GM10847 (cell line): Measurements from ENCODE around the gene KIAA1755.

Source experiments
- POLR2A ChIP-seq: IDR thresholded peaks from 2 replicates; pipeline ENCODE4 v1.6.1; 2011; ENCODE audit not compliant: insufficient read length; ENCODE audit errors: extremely low read depth

The KIAA1755 gene

DNA sequence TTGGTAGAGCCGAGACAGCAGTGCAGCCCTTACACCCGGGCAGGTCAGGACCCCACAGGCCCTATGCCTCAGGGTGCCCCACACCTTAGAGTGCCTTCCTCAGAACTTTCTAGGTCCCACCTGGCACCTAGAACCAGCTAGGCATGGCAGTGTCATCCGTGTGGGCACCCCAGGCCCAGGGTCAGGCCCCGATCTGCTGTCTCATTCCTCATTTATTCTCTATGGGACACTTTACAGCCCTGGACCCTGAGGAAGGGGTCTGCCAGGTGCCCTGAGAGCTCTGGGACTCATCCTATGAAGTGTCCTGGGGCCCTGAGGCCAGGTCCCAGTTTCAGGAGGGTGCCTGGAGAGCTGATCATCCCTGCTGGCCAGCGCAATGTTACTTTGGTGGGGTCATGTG lies 35.3 kb upstream of the KIAA1755 start:
- no peak for TF ChIP-seq POLR2A

DNA sequence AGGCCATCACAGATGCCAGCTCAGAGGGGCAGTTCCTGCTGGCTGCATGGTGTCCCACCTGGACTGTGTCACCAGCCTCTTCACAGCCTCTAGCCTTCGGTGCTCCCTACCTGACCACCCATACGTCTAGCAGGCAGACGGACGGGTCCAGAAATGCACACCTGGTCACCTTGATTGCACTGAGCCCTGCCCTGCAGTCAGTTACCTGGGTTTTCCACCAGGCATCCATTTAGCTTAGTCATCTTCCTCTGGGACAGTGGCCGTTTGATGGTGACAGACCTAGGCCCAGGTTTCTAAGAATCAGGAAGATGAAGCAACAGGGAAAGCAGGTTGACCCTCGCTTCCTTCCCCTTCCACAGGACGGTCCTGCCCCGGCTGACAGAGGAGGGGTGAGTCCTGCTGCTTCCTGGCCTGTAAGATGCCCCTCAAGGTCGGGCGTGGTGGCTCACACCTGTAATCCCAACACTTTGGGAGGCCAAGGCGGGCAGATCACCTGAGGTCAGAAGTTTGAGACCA lies 33.6 kb upstream of the KIAA1755 start:
- no peak for TF ChIP-seq POLR2A

DNA sequence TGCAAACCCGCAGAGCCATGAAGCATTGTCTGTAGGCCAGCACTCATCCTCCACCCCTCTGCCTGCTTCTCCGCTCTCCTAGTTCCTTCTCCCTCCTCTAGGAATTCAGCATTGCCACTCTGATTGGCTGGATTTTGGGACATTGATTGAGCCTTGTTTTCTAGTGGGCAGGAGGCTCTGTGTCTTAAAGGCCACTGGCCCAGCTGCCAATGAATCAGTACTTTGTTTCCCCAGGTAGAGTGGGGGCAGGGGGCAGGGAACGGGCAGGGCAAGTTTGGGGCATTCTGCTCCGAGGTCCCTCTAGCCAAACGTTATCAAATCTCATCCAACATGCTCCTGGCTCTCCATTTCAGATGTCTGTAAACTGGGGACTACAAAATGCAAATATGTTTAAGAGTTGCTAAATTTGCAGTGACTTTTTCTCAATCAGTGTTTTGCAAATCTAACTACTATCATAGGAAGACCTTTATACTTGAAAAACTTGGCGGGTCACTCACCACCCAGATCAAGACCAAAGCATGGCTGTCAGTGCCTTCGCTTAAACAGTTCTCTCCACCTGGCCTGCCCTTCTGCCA lies 33.0 kb upstream of the KIAA1755 start:
- TF ChIP-seq POLR2A, result no peak

DNA sequence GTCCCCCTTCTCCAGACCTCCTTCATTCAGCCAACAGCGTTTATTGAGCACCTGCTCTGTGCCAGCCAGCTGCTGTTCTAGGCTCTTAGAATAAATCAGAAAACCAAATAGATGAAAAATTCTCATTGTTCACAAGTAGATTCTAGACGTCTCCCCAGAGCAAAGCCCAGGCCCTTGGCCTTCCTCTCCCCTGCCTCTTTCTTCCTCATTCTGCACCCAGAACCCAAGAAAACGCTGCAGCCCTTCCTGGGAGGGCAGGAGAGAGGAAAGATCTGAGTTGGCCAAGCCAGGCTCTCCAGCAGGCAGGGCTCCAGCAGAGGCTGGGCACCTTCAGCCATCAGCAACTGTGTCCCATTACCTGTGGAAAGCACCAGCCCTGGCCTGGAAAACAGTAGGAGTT lies 31.4 kb upstream of the KIAA1755 start:
- TF ChIP-seq POLR2A, result no peak

DNA sequence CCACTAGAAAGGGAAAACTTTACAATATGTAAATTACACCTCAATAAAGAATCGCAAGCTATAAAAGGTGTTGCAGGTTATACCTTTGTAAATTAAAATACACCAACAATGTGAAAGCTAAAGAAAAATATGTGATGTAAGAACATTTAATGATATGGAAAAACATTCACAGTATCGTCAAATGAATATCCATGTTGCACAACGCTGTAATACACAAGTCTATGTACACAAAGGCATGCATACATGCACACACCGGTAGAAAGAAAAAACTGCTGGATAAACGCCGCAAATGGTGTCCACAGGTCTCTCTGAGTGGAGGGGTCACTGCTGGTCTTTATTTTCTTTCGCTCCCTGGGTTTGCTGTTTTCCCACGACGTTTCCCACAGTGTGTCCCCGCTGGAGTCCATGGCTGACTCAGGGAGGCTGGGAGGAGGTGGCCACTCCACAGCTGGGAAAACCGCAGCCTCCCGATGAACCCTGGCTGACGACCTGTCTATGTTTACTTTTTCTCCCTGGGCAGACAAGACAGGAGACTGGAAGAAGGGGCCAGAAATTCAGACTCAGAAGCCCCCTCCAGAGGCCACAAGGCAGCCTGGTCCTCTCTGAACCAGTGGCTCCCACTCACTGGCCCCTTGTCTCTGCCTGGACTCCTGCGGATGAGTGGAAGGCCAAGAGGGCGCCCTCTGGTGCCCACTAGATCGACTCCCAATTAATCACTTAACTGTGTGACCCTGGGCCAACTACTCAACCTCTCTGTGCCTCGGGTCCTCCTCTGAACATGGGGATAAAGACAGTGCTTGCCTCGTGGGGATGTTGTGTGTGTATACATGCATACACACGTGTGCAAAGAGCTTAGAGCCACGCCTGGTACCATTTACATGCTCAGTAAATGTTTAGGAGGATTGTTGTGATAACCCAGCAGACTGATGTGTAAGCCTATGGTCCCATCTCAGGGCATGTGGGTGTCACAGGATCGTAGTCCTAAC lies 30.6 kb upstream of the KIAA1755 start:
- no peak for TF ChIP-seq POLR2A

DNA sequence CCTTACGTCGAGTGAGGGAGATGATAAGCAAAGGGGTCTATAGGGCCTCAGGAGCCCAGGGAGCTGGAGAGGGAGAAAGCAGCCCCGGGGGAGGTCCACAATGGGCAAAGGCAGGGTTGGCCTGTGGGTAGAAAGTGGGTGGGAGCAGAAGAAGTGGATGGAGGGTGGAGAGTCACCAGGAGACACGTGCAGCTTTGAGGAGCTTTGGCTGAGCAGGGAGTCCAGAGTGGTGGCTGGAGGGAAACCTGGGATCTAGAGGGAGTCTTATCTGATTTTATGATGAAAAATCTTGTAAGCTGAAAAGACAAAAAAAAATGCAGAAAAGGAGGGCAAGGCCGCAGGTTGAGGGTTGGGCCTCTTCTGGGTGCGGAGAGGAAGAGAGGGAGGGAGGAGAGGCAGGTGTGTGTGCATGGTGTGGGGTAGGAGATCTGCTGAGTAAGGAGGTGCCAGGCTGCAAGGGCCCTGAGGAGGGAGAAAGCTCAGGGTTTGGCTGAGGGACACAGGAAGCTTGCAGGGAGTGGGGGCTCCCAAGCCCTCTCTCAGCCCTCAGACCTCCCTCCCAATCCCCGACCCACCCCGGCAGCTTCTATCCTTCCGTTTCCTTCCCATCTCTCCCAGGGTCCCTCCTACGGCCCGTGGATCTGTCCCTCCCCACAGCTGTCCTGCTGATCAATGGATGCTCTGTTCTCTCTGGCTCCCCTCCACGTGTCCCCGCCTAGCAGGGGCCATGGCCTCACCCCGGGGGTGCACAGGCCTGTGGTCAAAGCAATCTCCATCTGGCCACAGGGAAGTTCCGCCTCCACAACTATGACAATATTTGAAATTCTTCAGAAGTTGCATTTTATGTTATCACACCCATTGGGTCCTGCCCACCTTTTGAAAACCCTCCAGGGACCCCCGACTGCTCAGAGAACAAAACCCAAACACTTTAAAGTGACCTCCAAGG lies 26.3 kb upstream of the KIAA1755 start:
- no peak for TF ChIP-seq POLR2A

DNA sequence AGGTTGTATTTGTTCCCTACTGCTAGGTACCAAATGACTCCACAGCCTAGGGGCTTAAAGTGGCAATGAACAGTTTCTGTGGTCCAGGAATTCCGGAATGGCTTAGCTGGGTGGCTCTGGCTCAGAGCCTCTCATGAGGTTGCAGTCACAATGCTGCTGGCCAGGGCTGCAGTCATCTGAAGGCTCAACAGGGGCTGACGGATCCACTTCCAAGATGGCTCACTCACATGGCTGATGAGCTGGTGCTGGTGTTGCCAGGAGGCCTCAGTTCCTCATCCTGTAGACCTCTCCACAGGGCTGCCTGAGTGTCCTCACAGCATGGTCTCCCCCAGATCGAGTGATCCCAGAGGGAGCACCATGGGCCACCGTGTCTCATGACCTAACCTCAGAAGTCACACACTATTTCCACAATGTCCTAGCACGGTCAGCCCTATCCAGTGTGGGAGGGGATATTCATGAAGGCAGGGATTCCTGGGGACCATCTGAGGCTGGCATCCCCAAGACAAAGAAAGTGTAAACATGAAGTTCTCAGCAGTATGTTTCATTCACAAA lies 24.4 kb upstream of the KIAA1755 start:
- no peak for TF ChIP-seq POLR2A

DNA sequence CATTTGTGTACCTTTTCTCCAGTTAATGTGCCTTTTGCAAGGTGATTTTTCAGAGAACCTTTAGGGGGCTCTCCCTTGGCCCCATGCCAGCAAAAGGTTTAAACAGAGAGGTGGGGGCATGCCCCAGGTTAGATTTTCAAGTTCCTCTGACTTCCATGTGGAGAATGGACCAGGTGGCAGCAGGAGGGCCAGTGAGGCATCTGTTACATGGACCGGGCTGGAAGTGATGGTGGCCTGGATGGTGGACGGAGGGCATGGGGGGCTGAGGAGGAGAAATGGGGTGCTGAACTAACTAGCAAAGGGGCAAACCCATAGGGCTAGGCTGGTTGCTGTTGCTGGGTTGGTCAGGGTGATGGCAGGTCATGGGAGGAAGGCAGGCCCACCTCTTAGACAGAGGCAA lies 22.7 kb upstream of the KIAA1755 start:
- TF ChIP-seq POLR2A, result no peak

DNA sequence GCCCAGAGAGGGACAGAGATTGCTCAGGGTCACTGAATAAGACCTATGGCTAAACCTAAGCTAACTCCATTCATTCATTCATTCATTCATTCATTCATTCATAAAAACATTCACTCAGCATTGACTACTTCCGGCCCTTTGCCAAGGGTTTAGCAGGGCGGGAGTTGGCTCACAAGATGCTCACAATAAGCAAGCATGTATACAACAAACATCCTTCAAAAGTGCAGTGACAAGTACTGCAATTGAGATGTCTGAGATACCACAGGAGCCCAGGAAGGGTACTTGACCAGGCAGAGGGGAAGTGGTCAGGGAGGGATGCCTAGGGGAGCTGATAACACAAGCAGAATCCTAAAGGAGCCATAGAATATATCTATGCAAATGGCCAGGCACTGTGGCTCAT lies 18.2 kb upstream of the KIAA1755 start:
- no peak for TF ChIP-seq POLR2A

DNA sequence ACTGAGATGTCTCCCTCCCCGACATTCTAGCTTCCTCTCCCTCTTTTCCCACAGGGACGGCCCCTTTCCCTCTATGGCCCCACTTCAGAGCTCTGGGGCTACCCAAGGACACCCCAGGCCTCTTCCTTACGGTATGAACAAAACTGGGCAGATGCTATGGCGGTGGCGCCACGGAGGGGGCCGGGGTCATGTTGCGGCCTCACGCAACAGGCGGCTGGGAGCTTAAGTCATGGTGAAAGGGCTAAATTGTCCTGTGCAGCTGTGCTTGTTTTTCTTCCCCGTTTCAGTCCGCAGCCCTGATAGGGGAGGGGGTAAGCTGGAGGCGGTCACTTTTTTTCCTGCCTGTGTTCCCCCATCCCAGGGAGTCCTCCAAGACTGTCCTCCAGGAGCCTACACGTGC lies 17.6 kb upstream of the KIAA1755 start:
- no peak for TF ChIP-seq POLR2A

DNA sequence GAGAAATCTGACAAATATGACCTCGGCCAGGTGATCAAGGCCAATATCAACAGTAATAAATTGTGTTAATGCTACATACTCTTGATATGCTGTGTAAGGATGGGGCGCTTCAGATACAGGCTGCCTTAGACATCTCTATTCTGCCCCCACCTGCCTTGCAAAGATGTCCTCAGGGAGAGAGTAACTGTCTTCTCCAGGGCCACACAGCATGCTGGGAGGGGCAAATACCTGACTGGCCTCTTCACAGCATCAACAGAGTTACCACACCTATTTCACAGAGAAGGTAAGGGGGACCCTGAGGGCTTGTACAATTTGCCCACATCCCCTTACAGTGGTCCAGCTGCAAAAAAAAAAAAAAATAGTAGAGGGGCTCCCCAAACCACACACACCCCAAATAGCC lies 17.2 kb upstream of the KIAA1755 start:
- TF ChIP-seq POLR2A, result no peak

DNA sequence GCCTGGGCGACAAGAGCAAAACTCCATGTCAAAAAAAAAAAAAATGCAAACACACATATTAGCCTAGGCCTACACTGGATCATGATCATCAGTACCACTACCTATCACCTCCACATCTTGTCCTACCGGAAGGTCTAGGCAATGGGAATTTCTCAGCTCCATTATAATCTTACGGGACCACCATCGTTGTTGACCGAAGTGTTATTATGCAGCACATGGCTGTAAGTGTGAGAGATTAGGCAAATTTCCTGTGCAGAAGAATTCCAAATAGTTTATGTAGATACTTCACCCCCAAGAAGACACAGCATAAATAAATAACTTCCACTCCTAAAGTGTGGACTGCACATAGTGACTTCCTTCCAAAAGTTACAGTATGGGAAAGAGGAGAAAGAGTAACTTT lies 16.8 kb upstream of the KIAA1755 start:
- TF ChIP-seq POLR2A, result no peak

DNA sequence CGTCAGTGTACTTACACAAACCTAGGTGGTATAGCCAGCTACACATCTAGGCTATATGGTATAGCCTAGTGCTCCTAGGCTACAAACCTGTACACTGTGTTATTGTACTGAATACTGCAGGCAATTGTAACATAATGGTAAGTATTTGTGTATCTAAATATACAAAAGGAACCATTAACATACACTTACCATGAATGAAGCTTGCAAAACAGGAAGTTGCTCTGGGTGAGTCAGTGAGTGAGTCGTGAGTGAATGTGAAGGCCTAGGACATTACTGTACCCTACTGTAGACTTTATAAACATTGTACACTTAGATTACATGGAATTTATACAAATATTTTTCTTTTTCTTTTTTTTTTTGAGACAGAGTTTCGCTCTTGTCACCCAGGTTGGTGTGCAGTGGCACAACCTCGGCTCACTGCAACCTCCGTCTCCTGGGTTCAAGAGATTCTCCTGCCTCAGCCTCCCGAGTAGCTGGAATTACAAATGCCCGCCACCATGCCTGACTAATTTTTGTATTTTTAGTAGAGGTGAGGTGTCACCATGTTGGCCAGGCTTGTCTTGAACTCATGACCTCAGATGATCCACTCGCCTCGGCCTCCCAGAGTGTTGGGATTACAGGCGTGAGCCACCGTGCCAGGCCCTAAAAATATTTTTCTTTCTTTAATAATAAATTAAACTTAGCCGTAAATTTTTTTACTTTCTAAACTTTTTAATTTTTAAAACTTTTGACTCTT lies 15.4 kb upstream of the KIAA1755 start:
- TF ChIP-seq POLR2A, result no peak

DNA sequence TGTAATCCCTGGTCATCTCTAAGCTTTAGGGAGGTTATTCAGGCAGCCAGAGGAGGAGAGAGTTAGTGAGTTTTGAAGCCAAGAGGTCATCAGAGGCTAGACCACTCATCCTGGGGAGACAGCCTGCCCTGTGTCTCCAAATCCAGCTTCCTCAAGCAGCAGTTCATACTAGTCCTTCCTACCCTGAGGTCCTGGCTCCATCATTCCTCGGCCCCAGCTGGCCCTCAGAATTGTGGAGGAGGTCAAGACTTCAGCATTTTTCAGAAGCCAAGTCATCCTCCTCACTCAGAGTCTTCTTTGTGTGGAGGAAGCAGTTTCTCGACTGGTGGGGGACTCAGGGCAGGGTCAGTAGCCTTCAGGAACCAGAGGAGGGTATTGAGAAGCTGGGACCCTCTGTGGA lies 12.4 kb upstream of the KIAA1755 start:
- no peak for TF ChIP-seq POLR2A

DNA sequence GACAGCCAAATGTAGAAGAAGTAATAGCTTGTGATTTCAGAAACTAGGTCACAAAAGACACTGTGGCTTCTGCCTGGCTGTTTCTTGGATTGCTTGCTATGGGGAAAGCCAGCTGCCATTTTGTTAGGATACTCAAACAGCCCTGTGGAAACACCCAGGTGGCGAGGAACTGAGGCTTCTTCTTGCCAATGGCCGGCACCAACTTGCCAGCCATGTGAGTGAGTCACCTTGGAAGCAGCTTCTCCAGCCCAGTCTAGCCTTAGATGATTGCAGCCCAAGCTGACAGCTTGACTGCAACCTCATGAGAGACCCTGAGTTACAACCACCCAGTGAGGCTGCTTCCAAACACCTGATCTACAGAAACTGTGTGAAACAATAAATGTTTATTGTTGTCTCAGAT lies 11.9 kb upstream of the KIAA1755 start:
- TF ChIP-seq POLR2A, result no peak

DNA sequence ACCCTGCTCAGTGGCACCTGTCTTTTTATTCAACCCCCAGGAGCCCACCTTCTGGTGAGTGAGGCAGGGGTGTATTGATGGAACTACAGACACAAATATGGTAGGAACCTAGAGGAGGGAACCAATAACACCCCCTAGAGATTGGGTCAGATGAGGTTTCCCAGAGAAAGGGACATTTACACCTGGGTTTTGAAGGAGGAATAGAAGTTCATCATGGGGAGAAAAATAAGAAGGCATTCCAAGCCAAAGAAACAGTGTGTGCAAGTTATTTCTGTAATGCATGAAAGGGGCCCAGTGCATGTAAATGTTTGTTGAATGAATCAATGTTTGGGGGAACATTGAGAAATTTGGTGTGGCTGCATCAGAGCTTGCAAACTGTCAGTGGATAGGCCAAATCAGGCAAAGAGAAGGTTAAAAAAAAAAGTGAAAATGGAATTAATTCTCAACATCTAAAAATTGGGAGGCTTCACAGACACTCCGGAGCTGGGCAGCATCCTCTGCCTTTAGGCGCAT lies 11.1 kb upstream of the KIAA1755 start:
- TF ChIP-seq POLR2A, result no peak
